ENCODE results near the gene RCBTB1. TPM values are rescaled to one million over a fixed set of nuclear protein-coding genes. Genes with fewer than 3 reads are reported as not detected.

Gene RCBTB1
- total RNA-seq, 1 experiment from 2014 or later, result 14.8 TPM

DNA sequence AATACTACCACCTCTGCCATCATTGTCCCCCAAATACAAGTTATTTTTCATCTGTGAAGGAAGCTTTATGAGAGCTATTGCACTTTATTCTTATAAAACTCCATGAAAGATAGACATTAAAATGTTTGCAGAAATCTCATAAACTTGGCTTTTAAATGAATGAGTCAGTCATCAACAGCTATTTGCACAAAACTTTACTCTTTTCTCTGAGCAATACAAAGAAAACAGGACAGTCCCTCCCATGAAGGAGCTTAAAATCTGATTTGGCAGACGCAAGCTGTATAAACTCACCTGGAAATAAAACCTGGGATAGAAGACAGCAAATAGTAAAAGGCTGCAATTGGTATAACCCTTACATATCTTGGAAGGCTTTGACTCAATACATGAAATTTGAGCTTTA, 16.6 kb upstream of the RCBTB1 start:
- in situ Hi-C loops (cut with HindIII; ENCODE audit: low pct_unique_long_range_greater_than_20kb, low sequenced_read_pairs), result no loop called here
- Histone ChIP-seq H3K4me1 (ENCODE audit: control insufficient read depth, insufficient read depth, low read length) (peaks cover 3% of the 10 kb centered on the region; the same call in 1 of the 2 replicates), H3K4me3 (ENCODE audit: low read depth in 2 of 2, low read length in 2 of 2) (no peak overlapping the region), H3K27me3 (ENCODE audit: control insufficient read depth, insufficient read depth, low read length) (no peaks in the 10 kb centered on the region), H3K36me3 (ENCODE audit: control insufficient read depth, insufficient read depth, low read length) (no peaks in the 10 kb centered on the region), H3K9me3 (ENCODE audit: control insufficient read depth, insufficient read depth, low read depth, low read length) (no peaks in the 10 kb centered on the region), H3K27ac (ENCODE audit: low read length) (no peak overlapping the region)
- intact Hi-C loops (cut with micrococcal nuclease; ENCODE audit: unreplicated experiment), result loop anchor here (10.0 kb wide), 1 partner anchor 157 kb away; the partner anchor contains the start of genes CAB39L and SETDB2
- DNase-seq (ENCODE audit: low read depth, low spot score) (no peak), ATAC-seq (no peak)
- no peak for TF ChIP-seq TCF7L2 (IDR thresholded peaks at IDR 0.05; ENCODE audit: low read depth, low read length)
- no peak for TF ChIP-seq REST (IDR thresholded peaks at IDR 0.05; ENCODE audit: insufficient read depth in 1 of 2, low read depth in 2 of 2, low read length in 1 of 2)
- ChIA-PET CTCF (no interaction called here), POLR2A (no interaction called here)
- no TSS peak for BruUV-seq (replicated peaks)

- DNase-seq (ENCODE audit: low read depth, low spot score) (no peak), ATAC-seq (no peak)
- no peaks in the 10 kb centered on the region for H3K9me3 ChIP-seq (ENCODE audit: control insufficient read depth, insufficient read depth, low read depth, low read length)
- CTCF ChIA-PET, result no interaction called here
- no peaks in the 10 kb centered on the region for H3K27me3 ChIP-seq (ENCODE audit: control insufficient read depth, insufficient read depth, low read length)
- TF ChIP-seq SIN3A (IDR thresholded peaks at IDR 0.05; ENCODE audit: borderline replicate concordance, insufficient read depth, low read depth, low read length) (no peak), REST (IDR thresholded peaks at IDR 0.05; ENCODE audit: insufficient read depth in 1 of 2, low read depth in 2 of 2, low read length in 1 of 2) (no peak), TCF7L2 (IDR thresholded peaks at IDR 0.05; ENCODE audit: low read depth, low read length) (no peak), POLR2AphosphoS5 (IDR thresholded peaks at IDR 0.05; ENCODE audit: low read depth, low read length) (no peak)
- TF ChIP-seq, protein P1, sequence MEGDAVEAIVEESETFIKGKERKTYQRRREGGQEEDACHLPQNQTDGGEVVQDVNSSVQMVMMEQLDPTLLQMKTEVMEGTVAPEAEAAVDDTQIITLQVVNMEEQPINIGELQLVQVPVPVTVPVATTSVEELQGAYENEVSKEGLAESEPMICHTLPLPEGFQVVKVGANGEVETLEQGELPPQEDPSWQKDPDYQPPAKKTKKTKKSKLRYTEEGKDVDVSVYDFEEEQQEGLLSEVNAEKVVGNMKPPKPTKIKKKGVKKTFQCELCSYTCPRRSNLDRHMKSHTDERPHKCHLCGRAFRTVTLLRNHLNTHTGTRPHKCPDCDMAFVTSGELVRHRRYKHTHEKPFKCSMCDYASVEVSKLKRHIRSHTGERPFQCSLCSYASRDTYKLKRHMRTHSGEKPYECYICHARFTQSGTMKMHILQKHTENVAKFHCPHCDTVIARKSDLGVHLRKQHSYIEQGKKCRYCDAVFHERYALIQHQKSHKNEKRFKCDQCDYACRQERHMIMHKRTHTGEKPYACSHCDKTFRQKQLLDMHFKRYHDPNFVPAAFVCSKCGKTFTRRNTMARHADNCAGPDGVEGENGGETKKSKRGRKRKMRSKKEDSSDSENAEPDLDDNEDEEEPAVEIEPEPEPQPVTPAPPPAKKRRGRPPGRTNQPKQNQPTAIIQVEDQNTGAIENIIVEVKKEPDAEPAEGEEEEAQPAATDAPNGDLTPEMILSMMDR (IDR thresholded peaks at IDR 0.05), result no peak
- POLR2A ChIA-PET, result no interaction called here
- H3K27ac ChIP-seq (ENCODE audit: low read length), result no peak overlapping the region
- intact Hi-C loops (cut with micrococcal nuclease; ENCODE audit: unreplicated experiment) (no loop called here), in situ Hi-C loops (cut with HindIII; ENCODE audit: low pct_unique_long_range_greater_than_20kb, low sequenced_read_pairs) (no loop called here)
- no TSS peak for BruUV-seq (replicated peaks)
- H3K4me3 ChIP-seq (ENCODE audit: low read depth in 2 of 2, low read length in 2 of 2), result no peak overlapping the region
- no peaks in the 10 kb centered on the region for H3K4me1 ChIP-seq (ENCODE audit: control insufficient read depth, insufficient read depth, low read length)
- no peaks in the 10 kb centered on the region for H3K36me3 ChIP-seq (ENCODE audit: control insufficient read depth, insufficient read depth, low read length)
These were observed 11.8 kb upstream of the RCBTB1 start for GRCh38 chr13:49597043-49597641.
